ENCODE measurements around the gene POLR1A.

GRCh38 chr2:86048383-86048701 is 57.3 kb downstream of the POLR1A start:
- no peak for TF ChIP-seq CTCF (IDR thresholded peaks at IDR 0.05; ENCODE audit: borderline replicate concordance, extremely low read depth, low read length, poor library complexity, severe bottlenecking)
- no peak for TF ChIP-seq EZH2 (IDR thresholded peaks at IDR 0.05; ENCODE audit: borderline replicate concordance, low read depth, low read length, severe bottlenecking)

Data from DND-41 (cell line).